ENCODE measurements around the gene EPB41L2.
A peak's percentile ranks its signal among the peaks of the same experiment; 100 is the strongest.

EPB41L2 gene

GRCh38 chr6:130931683-130932082, 131.4 kb downstream of the EPB41L2 start:
- no peak overlapping the region for H3K4me3 ChIP-seq (ENCODE audit: control insufficient read depth, low read depth, low read length)
- DNase-seq (ENCODE audit: low read depth): no peak
- TF ChIP-seq CTCF (conservative IDR thresholded peaks at IDR 0.05; ENCODE audit: control insufficient read depth, insufficient read depth, low read depth, low read length): no peak

- no peak overlapping the region for H3K4me3 ChIP-seq (ENCODE audit: control insufficient read depth, low read depth, low read length)
- peak; percentile 90 for DNase-seq (ENCODE audit: low read depth)
These were observed 133.9 kb downstream of the EPB41L2 start for GRCh38 chr6:130929036-130929678.

GRCh38 chr6:130928158-130928912, 134.7 kb downstream of the EPB41L2 start:
- no peak overlapping the region for H3K4me3 ChIP-seq (ENCODE audit: control insufficient read depth, low read depth, low read length)
- TF ChIP-seq CTCF (conservative IDR thresholded peaks at IDR 0.05; ENCODE audit: control insufficient read depth, insufficient read depth, low read depth, low read length): no peak
- no peak for DNase-seq (ENCODE audit: low read depth)

More at GRCh38 chr6:130929036-130929678, 133.9 kb downstream of the EPB41L2 start:
- no peak for TF ChIP-seq CTCF (conservative IDR thresholded peaks at IDR 0.05; ENCODE audit: control insufficient read depth, insufficient read depth, low read depth, low read length)

GRCh38 chr6:130927305-130927704, 135.7 kb downstream of the EPB41L2 start:
- TF ChIP-seq CTCF (conservative IDR thresholded peaks at IDR 0.05; ENCODE audit: control insufficient read depth, insufficient read depth, low read depth, low read length): no peak
- no peak overlapping the region for H3K4me3 ChIP-seq (ENCODE audit: control insufficient read depth, low read depth, low read length)
- no peak for DNase-seq (ENCODE audit: low read depth)

GRCh38 chr6:130923350-130923749, 139.7 kb downstream of the EPB41L2 start:
- TF ChIP-seq CTCF (conservative IDR thresholded peaks at IDR 0.05; ENCODE audit: control insufficient read depth, insufficient read depth, low read depth, low read length): no peak
- no peak for DNase-seq (ENCODE audit: low read depth)
- no peak overlapping the region for H3K4me3 ChIP-seq (ENCODE audit: control insufficient read depth, low read depth, low read length)

GRCh38 chr6:130922922-130923321, 140.1 kb downstream of the EPB41L2 start:
- H3K4me3 ChIP-seq (ENCODE audit: control insufficient read depth, low read depth, low read length): no peak overlapping the region
- TF ChIP-seq CTCF (conservative IDR thresholded peaks at IDR 0.05; ENCODE audit: control insufficient read depth, insufficient read depth, low read depth, low read length): no peak
- no peak for DNase-seq (ENCODE audit: low read depth)

All from fibroblast of mammary gland (primary cell).